GM10248 (cell line): ENCODE data around the gene RALGPS1.

ENCODE experiments used
- CTCF ChIA-PET: fragments of 300-600 bp; sonication (Branson Sonifier 250); formaldehyde crosslinking; extraction: SDS; loops from one replicate; lab custom pipeline; 2021; ENCODE audit warnings: antibody characterized with exemption; lab: Yijun Ruan, JAX
- POLR2A ChIA-PET: fragments of 350-650 bp; sonication (Branson Sonifier 250); formaldehyde crosslinking; extraction: SDS; loops from one replicate; lab custom pipeline; 2020; ENCODE audit warnings: antibody characterized with exemption; lab: Yijun Ruan, JAX
- DNase-seq: peaks from one replicate; pipeline ENCODE4 v3.0.0; 2012; ENCODE audit errors: extremely low spot score
- CTCF ChIP-seq: IDR thresholded peaks from 2 replicates; pipeline ENCODE4 v1.5.1; 2012; ENCODE audit warnings: mild to moderate bottlenecking, low read depth; ENCODE audit errors: extremely low read depth, missing control alignments, control extremely low read depth

RALGPS1 gene

GRCh38 chr9:127207734-127208410, 293.3 kb downstream of the RALGPS1 start:
- POLR2A ChIA-PET, result no interaction called here
- no peak for DNase-seq
- no peak for TF ChIP-seq CTCF
- CTCF ChIA-PET, result interaction anchor here (1.9 kb wide), 1 partner anchor 267 kb away, joined by 7 read pairs; no protein-coding TSS in a partner anchor

- POLR2A ChIA-PET, result no interaction called here
- no peak for TF ChIP-seq CTCF
- DNase-seq, result no peak
- CTCF ChIA-PET, result interaction anchor here (1.9 to 3.1 kb wide), 2 partner anchors 8 to 268 kb away, joined by 7 to 14 read pairs; no protein-coding TSS in a partner anchor
Measured at GRCh38 chr9:127208416-127208815, 293.8 kb downstream of the RALGPS1 start.

GRCh38 chr9:127209220-127209619, 294.6 kb downstream of the RALGPS1 start:
- TF ChIP-seq CTCF, result no peak
- DNase-seq, result no peak
- ChIA-PET POLR2A (no interaction called here), CTCF (interaction anchor here (1.1 to 3.1 kb wide), 3 partner anchors 9 to 272 kb away, joined by 3 to 14 read pairs (median 7); no protein-coding TSS in a partner anchor)

- no peak for DNase-seq
- no peak for TF ChIP-seq CTCF
- POLR2A ChIA-PET, result no interaction called here
- CTCF ChIA-PET, result interaction anchor here (0.8 to 3.1 kb wide), 5 partner anchors 10 to 272 kb away, joined by 3 to 14 read pairs (median 4); no protein-coding TSS in a partner anchor
Measured at GRCh38 chr9:127209948-127210640, 295.5 kb downstream of the RALGPS1 start.

- TF ChIP-seq CTCF, result no peak
- no peak for DNase-seq
- ChIA-PET POLR2A (no interaction called here), CTCF (interaction anchor here (0.8 to 3.1 kb wide), 5 partner anchors 11 to 375 kb away, joined by 3 to 14 read pairs (median 4); no protein-coding TSS in a partner anchor)
Measured at GRCh38 chr9:127210851-127211730, 296.5 kb downstream of the RALGPS1 start.

- DNase-seq, result no peak
- TF ChIP-seq CTCF, result no peak
- ChIA-PET CTCF (interaction anchor here (1.1 to 1.7 kb wide), 4 partner anchors 9 to 374 kb away, joined by 3 to 6 read pairs (median 4); no protein-coding TSS in a partner anchor), POLR2A (no interaction called here)
Measured at GRCh38 chr9:127211983-127212382, 297.4 kb downstream of the RALGPS1 start.
